ENCODE measurements around the gene SLF1. TPM values are rescaled to one million over a fixed set of nuclear protein-coding genes. Genes with fewer than 3 reads are reported as not detected.

SLF1 gene
- polyA plus RNA-seq, 2 of the 4 experiments (the other 2 are of a cell fraction): 11.4 to 17.1 TPM

DNA sequence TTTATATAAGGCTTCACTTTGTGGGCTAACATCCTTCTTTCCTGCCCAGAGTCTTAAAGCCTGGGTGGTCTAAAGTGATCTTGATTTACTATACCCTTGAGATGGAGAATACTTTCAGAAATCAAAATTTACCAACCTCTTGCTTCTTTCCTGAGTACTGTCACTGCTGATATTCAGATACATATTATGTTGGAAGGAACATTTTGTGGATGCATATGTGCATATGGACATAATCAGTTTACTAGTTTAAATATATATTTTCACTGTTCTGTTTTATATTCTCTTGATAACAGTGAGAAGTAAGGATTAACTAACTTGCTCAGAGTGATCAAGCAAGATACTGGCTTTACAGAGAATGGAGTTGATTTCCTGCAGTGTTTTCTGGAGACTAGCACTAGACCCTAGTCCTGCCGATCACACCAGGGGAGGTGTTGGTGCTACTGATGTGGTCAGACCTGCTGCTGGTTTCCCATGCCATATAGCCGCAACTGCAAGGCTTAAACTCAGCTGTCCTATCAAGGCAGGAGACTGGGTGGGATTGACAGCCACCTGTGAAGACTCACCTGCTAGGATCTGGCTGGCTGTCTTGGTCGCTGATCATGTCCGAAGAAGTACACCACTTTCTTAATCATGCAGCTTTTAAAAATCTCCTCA is 57.6 kb downstream of the SLF1 start:
- POLR2A ChIA-PET: no interaction called here
- no peak for ATAC-seq
- DNase-seq (ENCODE audit: low read depth in 1 of 2, low spot score in 1 of 2): no peak

DNA sequence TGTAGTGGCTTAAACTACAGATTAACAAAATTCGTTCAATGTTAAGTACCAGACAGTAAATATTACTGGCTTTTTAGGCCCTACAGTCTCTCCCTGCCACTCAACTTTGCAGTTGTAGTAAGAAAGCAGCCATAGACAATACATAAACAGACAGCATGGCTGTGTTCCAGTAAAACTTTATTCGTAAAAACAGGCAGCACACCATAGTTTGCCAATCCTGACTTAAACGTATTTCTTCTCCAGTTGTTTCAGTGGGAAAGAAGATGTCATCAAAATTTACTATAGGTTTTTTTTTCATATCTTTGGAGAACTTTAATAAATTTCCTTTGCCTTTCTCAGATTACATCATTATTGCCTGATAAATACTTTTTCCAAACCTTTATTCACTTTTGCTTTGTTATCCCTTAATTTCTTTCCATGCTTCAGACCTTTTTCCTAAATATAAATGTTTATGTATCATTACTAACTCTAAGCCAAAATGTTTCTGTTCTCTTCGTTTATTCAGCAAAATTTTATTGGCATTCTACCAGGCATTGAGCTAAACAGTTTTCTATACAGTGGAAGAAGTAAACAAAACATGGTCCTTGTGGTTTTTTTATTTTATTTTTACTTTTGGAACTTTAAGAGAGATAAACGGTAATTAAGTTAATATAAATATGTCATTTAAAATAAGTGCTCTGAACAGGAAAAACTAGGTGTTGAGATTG is 64.5 kb downstream of the SLF1 start:
- Histone ChIP-seq H3K4me2 (no peak overlapping the region), H3K4me1 (no peaks in the 10 kb centered on the region), H3K9me3 (no peaks in the 10 kb centered on the region), H3K4me3 (no peak overlapping the region), H3K27ac (no peak overlapping the region)
- DNase-seq (ENCODE audit: low read depth in 1 of 2, low spot score in 1 of 2): no peak
- no peak for FAIRE-seq
- ATAC-seq: no peak
- 89% methylated on average over 5 of the region's 5 CpGs for WGBS (ENCODE audit: missing lambda C conversion rate)
- no peak for TF ChIP-seq CBX2 (IDR thresholded peaks at IDR 0.05; ENCODE audit: borderline replicate concordance, low read depth)
- no peak for TF ChIP-seq SREBF2 (IDR thresholded peaks at IDR 0.05)
- TF ChIP-seq CEBPB (IDR thresholded peaks at IDR 0.05): no peak
- POLR2A ChIA-PET: no interaction called here
- CTCF ChIA-PET: interaction anchor here (1.3 kb wide), 1 partner anchor 16 kb away, joined by 3 read pairs; no protein-coding TSS in a partner anchor

More for the DNA sequence above, 57.6 kb downstream of the SLF1 start:
- TF ChIP-seq TP53 (CRISPR knock-in tag; IDR thresholded peaks at IDR 0.05): no peak
- TF ChIP-seq SREBF2 (IDR thresholded peaks at IDR 0.05): no peak
- no peak for TF ChIP-seq POLR2A (IDR thresholded peaks at IDR 0.05; ENCODE audit: low read length)
- TF ChIP-seq, protein P1, sequence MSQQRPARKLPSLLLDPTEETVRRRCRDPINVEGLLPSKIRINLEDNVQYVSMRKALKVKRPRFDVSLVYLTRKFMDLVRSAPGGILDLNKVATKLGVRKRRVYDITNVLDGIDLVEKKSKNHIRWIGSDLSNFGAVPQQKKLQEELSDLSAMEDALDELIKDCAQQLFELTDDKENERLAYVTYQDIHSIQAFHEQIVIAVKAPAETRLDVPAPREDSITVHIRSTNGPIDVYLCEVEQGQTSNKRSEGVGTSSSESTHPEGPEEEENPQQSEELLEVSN (IDR thresholded peaks at IDR 0.05; ENCODE audit: borderline replicate concordance, low read depth): no peak
- TF ChIP-seq ZFP36 (IDR thresholded peaks at IDR 0.05; ENCODE audit: borderline replicate concordance, partially characterized antibody): no peak
- TF ChIP-seq EHF (CRISPR knock-in tag; IDR thresholded peaks at IDR 0.05): no peak
- TF ChIP-seq, protein P2, sequence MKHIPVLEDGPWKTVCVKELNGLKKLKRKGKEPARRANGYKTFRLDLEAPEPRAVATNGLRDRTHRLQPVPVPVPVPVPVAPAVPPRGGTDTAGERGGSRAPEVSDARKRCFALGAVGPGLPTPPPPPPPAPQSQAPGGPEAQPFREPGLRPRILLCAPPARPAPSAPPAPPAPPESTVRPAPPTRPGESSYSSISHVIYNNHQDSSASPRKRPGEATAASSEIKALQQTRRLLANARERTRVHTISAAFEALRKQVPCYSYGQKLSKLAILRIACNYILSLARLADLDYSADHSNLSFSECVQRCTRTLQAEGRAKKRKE (CRISPR knock-in tag; IDR thresholded peaks at IDR 0.05; ENCODE audit: low read depth): no peak
- TF ChIP-seq FOXS1 (CRISPR knock-in tag; IDR thresholded peaks at IDR 0.05): no peak
- TF ChIP-seq JUNB (IDR thresholded peaks at IDR 0.05): no peak
- no peak for TF ChIP-seq MAZ (IDR thresholded peaks at IDR 0.05; ENCODE audit: borderline replicate concordance, low read depth, low read length)
- TF ChIP-seq EHMT2 (IDR thresholded peaks at IDR 0.05; ENCODE audit: low read depth): no peak
- TF ChIP-seq, protein P3, sequence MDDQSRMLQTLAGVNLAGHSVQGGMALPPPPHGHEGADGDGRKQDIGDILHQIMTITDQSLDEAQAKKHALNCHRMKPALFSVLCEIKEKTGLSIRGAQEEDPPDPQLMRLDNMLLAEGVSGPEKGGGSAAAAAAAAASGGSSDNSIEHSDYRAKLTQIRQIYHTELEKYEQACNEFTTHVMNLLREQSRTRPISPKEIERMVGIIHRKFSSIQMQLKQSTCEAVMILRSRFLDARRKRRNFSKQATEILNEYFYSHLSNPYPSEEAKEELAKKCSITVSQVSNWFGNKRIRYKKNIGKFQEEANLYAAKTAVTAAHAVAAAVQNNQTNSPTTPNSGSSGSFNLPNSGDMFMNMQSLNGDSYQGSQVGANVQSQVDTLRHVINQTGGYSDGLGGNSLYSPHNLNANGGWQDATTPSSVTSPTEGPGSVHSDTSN (IDR thresholded peaks at IDR 0.05): no peak
- no peak for TF ChIP-seq NFE2L2 (conservative IDR thresholded peaks at IDR 0.05; ENCODE audit: low read length)
- TF ChIP-seq SMC3 (IDR thresholded peaks at IDR 0.05): no peak
- TF ChIP-seq, protein P4, sequence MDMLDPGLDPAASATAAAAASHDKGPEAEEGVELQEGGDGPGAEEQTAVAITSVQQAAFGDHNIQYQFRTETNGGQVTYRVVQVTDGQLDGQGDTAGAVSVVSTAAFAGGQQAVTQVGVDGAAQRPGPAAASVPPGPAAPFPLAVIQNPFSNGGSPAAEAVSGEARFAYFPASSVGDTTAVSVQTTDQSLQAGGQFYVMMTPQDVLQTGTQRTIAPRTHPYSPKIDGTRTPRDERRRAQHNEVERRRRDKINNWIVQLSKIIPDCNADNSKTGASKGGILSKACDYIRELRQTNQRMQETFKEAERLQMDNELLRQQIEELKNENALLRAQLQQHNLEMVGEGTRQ (IDR thresholded peaks at IDR 0.05): no peak
- no peak for TF ChIP-seq HOXB5 (CRISPR knock-in tag; IDR thresholded peaks at IDR 0.05)
- TF ChIP-seq FOSL2 (IDR thresholded peaks at IDR 0.05): no peak
- no peak for TF ChIP-seq FOSL2 (CRISPR knock-in tag; IDR thresholded peaks at IDR 0.05)
- TF ChIP-seq CHD4 (IDR thresholded peaks at IDR 0.05; ENCODE audit: borderline replicate concordance): no peak
- Histone ChIP-seq H3K27ac (no peak overlapping the region), H3K9me3 (no peaks in the 10 kb centered on the region), H3K4me2 (no peak overlapping the region), H3K4me3 (no peak overlapping the region), H3K4me1 (no peaks in the 10 kb centered on the region)
- 90% methylated on average over 4 of the region's 4 CpGs for WGBS (ENCODE audit: missing lambda C conversion rate)
- CTCF ChIA-PET: no interaction called here
- FAIRE-seq: no peak

DNA sequence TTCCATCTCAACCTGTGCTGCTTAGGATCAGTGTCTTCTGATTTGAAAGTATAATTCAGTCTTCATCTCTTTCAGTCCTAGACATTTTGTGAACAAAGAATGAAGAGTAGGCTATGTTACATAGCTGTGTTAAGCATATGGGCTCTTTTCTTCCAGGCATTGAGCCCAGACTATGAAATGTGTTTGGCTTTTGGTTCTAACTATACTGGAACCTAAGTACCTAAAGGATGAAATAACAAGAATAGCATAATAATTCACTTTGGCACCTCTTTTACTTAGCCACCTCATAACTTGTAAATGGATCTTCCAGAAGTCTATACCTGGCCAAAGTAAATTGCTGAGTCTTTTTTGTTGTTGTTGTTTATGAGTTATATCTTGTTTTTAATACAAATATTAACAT is 71.4 kb downstream of the SLF1 start:
- ATAC-seq (no peak), FAIRE-seq (no peak), DNase-seq (ENCODE audit: low read depth in 1 of 2, low spot score in 1 of 2) (no peak)
- H3K4me1 ChIP-seq: peaks cover 11% of the 10 kb centered on the region; the same call in 2 of the 3 replicates
- POLR2A ChIA-PET: no interaction called here
- no peak overlapping the region for H3K4me3 ChIP-seq
- no peak overlapping the region for H3K4me2 ChIP-seq
- CTCF ChIA-PET: no interaction called here
- no peak overlapping the region for H3K27ac ChIP-seq
- no peaks in the 10 kb centered on the region for H3K9me3 ChIP-seq
- TF ChIP-seq CBX8 (IDR thresholded peaks at IDR 0.05) (no peak), CHD4 (IDR thresholded peaks at IDR 0.05; ENCODE audit: borderline replicate concordance) (no peak), JUN (IDR thresholded peaks at IDR 0.05) (no peak), RCOR1 (IDR thresholded peaks at IDR 0.05; ENCODE audit: low read depth, low read length) (no peak), KDM5A (IDR thresholded peaks at IDR 0.05) (no peak), POLR2AphosphoS2 (conservative IDR thresholded peaks at IDR 0.05; ENCODE audit: low read length) (no peak), FOSB (CRISPR knock-in tag; IDR thresholded peaks at IDR 0.05) (no peak), ZFP36 (IDR thresholded peaks at IDR 0.05; ENCODE audit: borderline replicate concordance, partially characterized antibody) (no peak), TFCP2L1 (CRISPR knock-in tag; IDR thresholded peaks at IDR 0.05) (no peak)
- TF ChIP-seq, protein P1 (IDR thresholded peaks at IDR 0.05; ENCODE audit: borderline replicate concordance, low read depth): no peak
- TF ChIP-seq, protein P4 (IDR thresholded peaks at IDR 0.05): no peak
- TF ChIP-seq, protein P5, sequence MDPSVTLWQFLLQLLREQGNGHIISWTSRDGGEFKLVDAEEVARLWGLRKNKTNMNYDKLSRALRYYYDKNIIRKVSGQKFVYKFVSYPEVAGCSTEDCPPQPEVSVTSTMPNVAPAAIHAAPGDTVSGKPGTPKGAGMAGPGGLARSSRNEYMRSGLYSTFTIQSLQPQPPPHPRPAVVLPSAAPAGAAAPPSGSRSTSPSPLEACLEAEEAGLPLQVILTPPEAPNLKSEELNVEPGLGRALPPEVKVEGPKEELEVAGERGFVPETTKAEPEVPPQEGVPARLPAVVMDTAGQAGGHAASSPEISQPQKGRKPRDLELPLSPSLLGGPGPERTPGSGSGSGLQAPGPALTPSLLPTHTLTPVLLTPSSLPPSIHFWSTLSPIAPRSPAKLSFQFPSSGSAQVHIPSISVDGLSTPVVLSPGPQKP (IDR thresholded peaks at IDR 0.05; ENCODE audit: low read depth, low read length): no peak
